ENCODE data around the gene GPR162.

- TF ChIP-seq CTCF (IDR thresholded peaks at IDR 0.05; ENCODE audit: low read length): no peak
- no peak for TF ChIP-seq EZH2 (optimal IDR thresholded peaks at IDR 0.05; ENCODE audit: low read depth, low read length)
- TF ChIP-seq EZH2phosphoT487 (IDR thresholded peaks at IDR 0.05; ENCODE audit: low read length): no peak
Measured at GRCh38 chr12:6779708-6780432, 41.8 kb upstream of the GPR162 start.

Measured in MM.1S (cell line).